ENCODE results near the gene TSPAN12. TPM values are rescaled to one million over a fixed set of nuclear protein-coding genes. Genes with fewer than 3 reads are reported as not detected.
"Not testable (repeated sequence)": the region's sequence is repeated elsewhere in the genome, so short reads cannot be mapped to it uniquely, and the experiment has no call there.

Gene TSPAN12
- total and polyA plus RNA-seq, 2 of the 4 experiments (the other 2 are of a cell fraction) = 0.36 to 0.72 TPM

DNA sequence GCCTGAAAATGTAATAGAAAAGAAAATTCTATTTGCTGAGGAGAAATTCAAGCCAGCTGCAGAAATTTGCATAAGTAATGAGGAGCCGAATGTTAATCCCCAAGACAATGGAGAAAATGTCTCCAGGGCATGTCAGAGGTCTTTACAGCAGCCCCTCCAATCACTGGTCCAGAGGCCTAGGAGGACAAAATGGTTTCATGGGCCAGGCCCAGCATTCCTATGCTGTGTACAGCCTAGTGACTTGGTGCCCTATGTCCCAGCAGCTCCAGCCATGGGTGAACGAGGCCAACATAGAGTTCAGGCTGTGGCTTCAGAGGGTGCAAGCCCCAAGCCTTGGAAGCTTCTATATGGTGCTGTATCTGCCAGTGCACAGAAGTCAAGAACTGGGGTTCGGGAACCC is 37.3 kb upstream of the TSPAN12 start:
- H3K56ac ChIP-seq (ENCODE audit: extremely low read depth, insufficient read depth, low read length); H3K27ac ChIP-seq (ENCODE audit: insufficient read depth, low read length); H3K4me2 ChIP-seq (ENCODE audit: low read depth, low read length); DNase-seq; H2BK15ac ChIP-seq (ENCODE audit: low read depth, low read length); H3K9me3 ChIP-seq (ENCODE audit: control insufficient read depth, insufficient read depth, low read length); H2BK120ac ChIP-seq (ENCODE audit: low read depth, low read length); H4K91ac ChIP-seq (ENCODE audit: insufficient read depth, low read depth, low read length); H4K8ac ChIP-seq (ENCODE audit: low read depth in 2 of 2, low read length in 2 of 2); H3K9ac ChIP-seq (ENCODE audit: low read depth, low read length); H3K4me3 ChIP-seq (ENCODE audit: insufficient read depth, low read depth, low read length); H4K20me1 ChIP-seq (ENCODE audit: insufficient read depth, low read length); BruUV-seq (replicated peaks); H3K4me1 ChIP-seq (ENCODE audit: control insufficient read depth, insufficient read depth, low read length); dilution Hi-C loops (cut with HindIII; ENCODE audit: low sequenced_read_pairs, unreplicated experiment); H2AFZ ChIP-seq (replicated peaks; ENCODE audit: low read length, poor library complexity); H2BK20ac ChIP-seq (ENCODE audit: low read depth, low read length); H3K9me1 ChIP-seq (ENCODE audit: insufficient read depth, low read length); H3K27me3 ChIP-seq (ENCODE audit: control insufficient read depth, insufficient read depth, low read length); H3K18ac ChIP-seq (ENCODE audit: low read depth, low read length); POLR2A ChIA-PET (ENCODE audit: unreplicated experiment); H2BK5ac ChIP-seq (ENCODE audit: low read depth, low read length, poor library complexity, severe bottlenecking); ATAC-seq (ENCODE audit: low read depth); H3K79me1 ChIP-seq (ENCODE audit: low read depth in 1 of 2, low read length in 2 of 2); H3K14ac ChIP-seq (replicated peaks; ENCODE audit: low read depth, low read length); H3K4ac ChIP-seq (ENCODE audit: low read depth, low read length); H2AK5ac ChIP-seq (ENCODE audit: low read depth, low read length); H2AK9ac ChIP-seq (replicated peaks; ENCODE audit: low read depth, low read length, poor library complexity); in situ Hi-C loops (cut with MboI; ENCODE audit: low sequenced_read_pairs); H3K23ac ChIP-seq (ENCODE audit: low read depth, low read length); H3K36me3 ChIP-seq (ENCODE audit: control insufficient read depth, insufficient read depth, low read length); H4K5ac ChIP-seq (ENCODE audit: low read depth, low read length); intact Hi-C loops (cut with micrococcal nuclease): not testable (repeated sequence)
- CTCF ChIA-PET = interaction anchor here (1.0 kb wide), 1 partner anchor 12 kb away, joined by 3 read pairs; no protein-coding TSS in a partner anchor
- no CpG with 5 or more reads among the region's 3 CpGs for WGBS, 2 experiments (ENCODE audit: extremely low coverage in 2 of 2, insufficient read length in 1 of 2)

DNA sequence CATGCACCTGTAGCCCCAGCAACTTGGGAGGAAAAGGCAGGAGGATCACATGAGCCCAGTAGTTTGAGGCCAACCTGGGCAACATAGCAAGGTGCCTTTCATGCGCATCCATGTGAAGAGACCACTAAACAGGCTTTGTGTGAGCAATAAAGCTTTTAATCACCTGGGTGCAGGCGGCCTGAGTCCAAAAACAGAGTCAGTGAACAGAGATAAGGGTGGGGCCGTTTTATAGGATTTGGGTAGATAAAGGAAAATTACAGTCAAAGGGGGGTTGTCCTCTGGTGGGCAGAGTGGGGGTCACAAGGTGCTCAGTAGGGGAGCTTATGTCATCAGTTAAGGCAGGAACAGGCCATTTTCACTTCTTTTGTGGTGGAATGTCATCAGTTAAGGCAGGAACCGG is 27.7 kb upstream of the TSPAN12 start:
- in situ Hi-C loops (cut with MboI; ENCODE audit: low sequenced_read_pairs); dilution Hi-C loops (cut with HindIII; ENCODE audit: low sequenced_read_pairs, unreplicated experiment); H2AK9ac ChIP-seq (replicated peaks; ENCODE audit: low read depth, low read length, poor library complexity); H2BK5ac ChIP-seq (ENCODE audit: low read depth, low read length, poor library complexity, severe bottlenecking); H2BK20ac ChIP-seq (ENCODE audit: low read depth, low read length); H2AK5ac ChIP-seq (ENCODE audit: low read depth, low read length); H3K14ac ChIP-seq (replicated peaks; ENCODE audit: low read depth, low read length); H4K91ac ChIP-seq (ENCODE audit: insufficient read depth, low read depth, low read length); H3K27ac ChIP-seq (ENCODE audit: insufficient read depth, low read length); H3K9me1 ChIP-seq (ENCODE audit: insufficient read depth, low read length); H3K23ac ChIP-seq (ENCODE audit: low read depth, low read length); H3K4me1 ChIP-seq (ENCODE audit: control insufficient read depth, insufficient read depth, low read length); POLR2A ChIA-PET (ENCODE audit: unreplicated experiment); H3K9me3 ChIP-seq (ENCODE audit: control insufficient read depth, insufficient read depth, low read length); H3K56ac ChIP-seq (ENCODE audit: extremely low read depth, insufficient read depth, low read length); H3K4ac ChIP-seq (ENCODE audit: low read depth, low read length); H3K9ac ChIP-seq (ENCODE audit: low read depth, low read length); H2BK120ac ChIP-seq (ENCODE audit: low read depth, low read length); H3K36me3 ChIP-seq (ENCODE audit: control insufficient read depth, insufficient read depth, low read length); H4K20me1 ChIP-seq (ENCODE audit: insufficient read depth, low read length); H4K5ac ChIP-seq (ENCODE audit: low read depth, low read length); DNase-seq; H2AFZ ChIP-seq (replicated peaks; ENCODE audit: low read length, poor library complexity); CTCF ChIA-PET; H4K8ac ChIP-seq (ENCODE audit: low read depth in 2 of 2, low read length in 2 of 2); H3K4me2 ChIP-seq (ENCODE audit: low read depth, low read length); BruUV-seq (replicated peaks); H2BK15ac ChIP-seq (ENCODE audit: low read depth, low read length); H3K18ac ChIP-seq (ENCODE audit: low read depth, low read length); intact Hi-C loops (cut with micrococcal nuclease); H3K4me3 ChIP-seq (ENCODE audit: insufficient read depth, low read depth, low read length); H3K79me1 ChIP-seq (ENCODE audit: low read depth in 1 of 2, low read length in 2 of 2); H3K27me3 ChIP-seq (ENCODE audit: control insufficient read depth, insufficient read depth, low read length); ATAC-seq (ENCODE audit: low read depth): not testable (repeated sequence)
- 63% methylated on average over 2 of the region's 4 CpGs; no CpG with 5 or more reads in 1 of the 2 experiments for WGBS, 2 experiments (ENCODE audit: extremely low coverage in 2 of 2, insufficient read length in 1 of 2)
